GM18858 (cell line): ENCODE results near the gene CCDC195.

Experiments
- ATAC-seq: cut with Tn5 transposase; IDR thresholded peaks from one replicate; pipeline ENCODE4 v1.9.1; 2021; ENCODE audit not compliant: unreplicated experiment

The CCDC195 gene, protein sequence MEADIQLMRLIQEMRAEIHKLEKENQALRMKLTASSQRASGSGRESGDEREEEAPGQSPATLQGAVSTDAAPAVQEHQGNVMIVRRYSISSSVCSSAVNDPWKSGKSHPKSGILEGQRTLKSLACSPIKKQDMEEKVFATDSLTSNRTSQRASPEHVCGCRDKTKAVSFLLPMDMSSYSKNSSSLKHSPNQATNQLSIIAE

DNA sequence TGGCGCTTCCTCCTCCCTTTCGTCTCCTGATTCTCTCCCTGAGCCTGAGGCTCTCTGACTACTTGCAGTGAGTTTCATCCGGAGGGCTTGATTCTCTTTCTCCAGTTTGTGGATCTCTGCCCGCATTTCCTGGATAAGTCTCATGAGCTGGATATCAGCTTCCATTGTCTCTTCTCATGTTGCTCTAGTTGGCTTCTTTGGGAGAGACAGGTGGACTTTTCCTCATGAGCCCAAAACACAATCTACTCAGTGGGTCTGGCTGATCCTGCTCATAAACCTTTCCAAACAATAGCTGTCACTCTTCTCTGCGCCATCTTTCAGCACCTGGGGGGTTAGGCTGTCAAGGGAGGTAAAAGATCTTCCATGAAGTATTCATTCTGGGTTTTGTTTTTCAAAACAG lies at the start of gene CCDC195:
Gene CCDC195, minus strand, starts transcription at position 165 of the 400 bp plus-strand sequence. Its CDS starts 0 bp downstream, at position 165.
- ATAC-seq, result no peak

DNA sequence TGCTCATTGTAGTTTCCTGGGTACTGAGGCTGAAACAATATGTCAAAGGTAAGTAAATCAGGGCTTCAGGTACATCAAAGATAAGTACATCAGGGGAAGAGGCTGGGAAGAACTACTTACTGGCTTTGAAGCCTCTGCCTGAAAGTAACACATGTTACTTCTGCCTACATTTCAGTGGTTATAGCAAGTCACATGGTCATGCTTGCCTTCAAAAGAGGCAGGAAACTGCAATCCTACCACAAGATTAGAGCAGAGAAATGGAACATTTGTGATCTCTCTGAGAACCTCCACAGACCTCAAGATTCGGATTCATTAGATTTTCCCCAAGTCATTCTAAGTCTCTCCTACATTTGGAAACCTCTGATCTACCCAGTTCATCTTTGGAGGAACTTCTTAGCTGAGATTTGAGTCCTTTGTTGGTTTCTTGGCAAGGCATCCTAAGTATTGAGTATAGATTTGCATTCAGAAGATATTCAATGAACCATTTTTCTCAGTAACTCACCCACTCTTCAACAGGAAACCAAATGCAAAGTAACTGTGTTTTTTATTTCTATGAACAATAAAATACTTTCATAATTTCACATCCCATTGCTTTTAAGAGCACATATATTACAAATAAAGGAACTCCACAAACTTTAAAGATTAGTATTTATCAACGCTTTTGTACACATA lies 48.5 kb upstream of the CCDC195 start:
- ATAC-seq, result peak; percentile 64

DNA sequence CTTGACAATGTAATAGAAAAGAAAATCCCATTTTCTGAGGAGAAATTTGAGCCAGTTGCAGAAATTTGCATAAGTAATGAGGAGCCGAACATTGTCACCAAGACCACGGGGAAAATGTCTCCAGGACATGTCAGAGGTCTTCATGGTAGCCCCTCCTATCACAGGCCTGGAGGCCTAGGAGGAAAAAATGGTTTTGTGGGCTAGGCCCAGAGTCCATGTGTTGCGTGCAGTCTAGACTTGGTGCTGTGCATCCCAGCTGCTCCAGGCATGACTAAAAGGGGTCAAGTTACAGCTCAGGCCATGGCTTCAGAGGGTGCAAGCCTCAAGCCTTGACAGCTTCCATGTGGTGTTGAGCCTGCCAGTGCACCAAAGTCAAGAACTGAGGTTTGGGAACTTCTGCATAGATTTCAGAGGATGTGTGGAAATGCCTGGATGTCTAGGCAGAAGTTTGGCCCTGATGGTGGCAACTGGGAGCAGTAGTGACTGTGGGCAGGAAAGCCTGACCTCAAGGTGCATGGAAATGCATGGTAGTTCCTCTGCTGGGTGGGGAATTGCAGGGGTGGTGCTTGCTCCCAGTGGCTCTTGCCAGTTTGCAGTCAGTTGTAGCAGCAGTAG lies 41.9 kb upstream of the CCDC195 start:
- no peak for ATAC-seq

DNA sequence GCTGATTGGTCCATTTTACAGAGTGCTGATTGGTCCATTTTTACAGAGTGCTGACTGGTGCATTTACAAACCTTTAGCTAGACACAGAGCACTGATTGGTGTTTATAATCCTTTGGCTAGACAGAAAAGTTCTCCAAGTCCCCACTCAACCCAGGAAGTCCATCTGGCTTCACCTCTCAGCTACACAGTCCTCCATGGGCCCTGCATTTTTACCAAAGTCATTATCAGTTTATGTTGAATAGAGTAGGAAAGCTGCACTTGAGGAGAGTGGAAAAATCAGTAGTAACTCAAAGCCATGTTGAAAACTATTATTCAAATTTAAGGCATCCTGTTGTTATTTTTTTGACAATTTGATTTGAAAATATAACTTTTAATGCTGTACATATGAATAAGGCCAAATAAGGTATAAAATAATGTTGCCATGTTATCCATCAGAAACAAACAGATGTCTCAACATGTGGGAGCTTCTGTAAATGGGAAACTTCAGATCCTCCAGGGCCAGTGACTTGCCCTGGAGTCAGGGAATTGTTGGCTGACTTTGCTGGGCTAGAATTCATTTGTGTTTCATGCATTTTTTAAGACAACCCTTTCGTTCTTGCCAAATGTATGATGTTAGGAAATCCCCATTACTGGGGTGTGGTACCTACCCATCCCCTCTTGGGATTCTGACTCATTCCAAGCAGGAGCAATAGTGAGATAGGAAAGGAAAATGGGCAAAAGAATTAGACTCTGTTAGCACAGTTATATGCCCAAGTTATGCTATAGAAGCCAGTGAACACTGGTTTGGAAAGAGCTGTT lies 37.8 kb upstream of the CCDC195 start:
- ATAC-seq, result no peak

DNA sequence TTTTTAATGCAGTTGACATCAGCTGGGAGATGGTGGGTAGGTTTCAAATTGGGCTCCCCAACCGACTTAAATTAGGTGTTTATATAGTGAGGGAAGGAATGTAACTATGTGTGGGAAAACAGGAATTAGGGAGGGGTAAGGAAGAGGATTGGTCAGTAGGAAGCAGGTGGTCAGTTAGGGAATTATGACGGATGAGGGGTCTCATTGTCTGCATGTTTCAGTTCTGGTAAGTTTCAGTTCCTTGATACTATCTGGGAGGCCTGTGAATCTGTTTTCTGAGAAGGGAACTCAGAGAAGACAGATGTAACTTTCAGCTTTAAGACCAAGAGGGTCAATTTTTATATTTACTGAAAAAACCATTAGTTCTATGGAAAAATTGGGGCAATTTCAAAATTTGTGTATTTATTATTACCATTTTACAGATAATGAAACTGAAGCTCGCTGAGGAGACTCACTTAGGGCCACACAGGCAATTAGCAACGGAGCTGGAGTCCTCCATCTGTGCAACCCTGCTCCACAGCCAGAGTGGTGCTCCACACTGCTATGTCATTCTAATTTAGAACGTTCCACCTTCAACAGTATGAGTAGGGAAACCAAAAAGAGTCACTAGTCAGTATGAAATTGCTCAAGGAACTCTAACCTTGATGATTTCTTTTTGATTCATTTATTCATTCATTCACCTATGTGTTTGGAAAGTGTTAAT lies 36.0 kb upstream of the CCDC195 start:
- ATAC-seq, result peak; percentile 62

DNA sequence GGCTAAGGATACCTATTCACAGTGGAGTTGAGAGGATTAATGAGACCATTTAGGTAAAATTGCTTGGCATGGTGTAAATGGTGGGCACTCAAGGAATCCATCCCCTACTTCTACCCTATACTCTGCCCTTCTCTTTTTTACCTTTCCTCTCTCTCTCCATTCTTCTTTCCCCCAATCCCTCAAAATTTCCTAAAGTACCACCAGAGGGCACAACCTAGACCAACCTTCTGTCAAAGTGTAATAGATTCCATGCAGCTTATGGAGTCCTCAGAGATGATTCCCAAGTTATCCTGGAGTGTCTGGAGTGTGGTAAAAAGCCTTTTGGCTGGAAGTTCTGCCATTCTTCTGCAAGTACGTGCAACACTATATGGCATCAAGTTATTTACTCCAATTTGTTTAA lies 33.0 kb upstream of the CCDC195 start:
- no peak for ATAC-seq

DNA sequence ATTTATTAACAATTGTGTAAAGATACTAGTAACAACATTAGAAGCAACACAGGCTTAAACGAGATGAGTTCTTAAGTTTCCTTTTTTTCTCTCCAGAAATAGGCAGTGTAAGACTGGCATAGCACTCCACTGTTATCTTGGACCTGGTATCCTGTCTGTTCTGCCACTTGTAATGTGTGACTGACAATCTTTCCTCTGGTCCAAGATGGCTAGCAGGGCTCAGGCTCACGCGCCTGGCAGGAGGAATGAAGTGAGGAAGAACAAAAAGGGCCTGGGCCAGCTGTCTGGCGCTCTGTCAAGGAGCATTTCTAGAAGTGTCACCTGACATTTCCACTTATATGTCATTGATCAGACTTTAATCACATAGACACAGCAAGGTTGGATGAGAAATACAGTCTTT lies 31.6 kb upstream of the CCDC195 start:
- no peak for ATAC-seq

DNA sequence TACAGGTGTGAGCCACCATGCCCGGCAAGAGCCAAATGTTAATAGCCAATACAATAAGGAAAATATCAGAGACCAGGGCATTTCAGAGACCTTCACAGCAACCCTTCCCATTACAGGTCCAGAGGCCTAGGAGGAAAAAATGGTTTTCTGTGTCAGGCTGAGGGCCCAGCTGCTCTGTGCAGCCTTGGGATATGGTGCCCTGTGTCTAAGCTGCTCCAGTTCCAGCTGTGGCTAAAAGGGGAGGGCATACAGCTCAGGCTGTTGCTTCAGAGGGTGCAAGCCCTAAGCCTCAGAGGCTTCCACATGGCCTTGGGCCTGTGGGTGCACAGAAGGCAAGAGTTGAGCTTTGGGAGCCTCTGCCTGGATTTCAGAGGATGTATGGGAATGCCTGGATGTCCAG lies 20.1 kb upstream of the CCDC195 start:
- ATAC-seq, result no peak

DNA sequence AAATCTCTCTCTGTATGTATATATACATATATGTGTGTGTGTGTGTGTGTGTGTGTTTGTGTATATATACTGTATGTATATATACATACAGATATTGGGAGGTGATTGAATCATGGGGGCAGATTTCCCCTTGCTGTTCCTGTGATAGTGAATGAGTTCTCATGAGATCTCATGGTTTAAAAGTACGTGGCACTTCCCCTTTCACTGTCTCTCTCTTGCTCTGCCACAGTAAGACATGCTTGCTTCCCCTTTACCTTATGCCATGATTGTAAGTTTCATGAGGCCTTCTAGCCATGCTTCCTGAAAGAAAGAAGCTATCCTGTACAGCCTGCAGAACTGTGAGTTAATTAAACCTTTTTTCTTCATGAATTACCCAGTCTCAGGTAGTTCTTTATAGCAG lies 18.8 kb upstream of the CCDC195 start:
- no peak for ATAC-seq

DNA sequence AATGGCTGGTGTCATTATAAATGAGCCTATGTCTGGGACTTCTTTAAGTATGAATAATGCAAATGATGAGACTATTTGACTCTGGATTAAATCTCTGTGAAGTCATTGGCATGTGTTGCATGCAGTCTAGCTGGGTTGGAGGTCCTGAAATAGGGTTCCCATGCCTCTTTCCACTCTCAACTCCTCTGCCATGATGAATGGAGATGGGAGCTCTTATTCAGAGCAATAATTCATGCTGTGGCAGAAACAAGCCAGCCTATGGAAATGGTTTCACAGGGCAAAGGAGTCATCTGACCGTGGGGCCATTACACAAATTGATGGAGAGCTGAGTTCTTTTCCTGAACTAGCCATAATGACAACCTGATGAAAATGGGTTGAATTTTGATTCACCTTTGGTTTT lies 15.5 kb upstream of the CCDC195 start:
- ATAC-seq, result no peak

DNA sequence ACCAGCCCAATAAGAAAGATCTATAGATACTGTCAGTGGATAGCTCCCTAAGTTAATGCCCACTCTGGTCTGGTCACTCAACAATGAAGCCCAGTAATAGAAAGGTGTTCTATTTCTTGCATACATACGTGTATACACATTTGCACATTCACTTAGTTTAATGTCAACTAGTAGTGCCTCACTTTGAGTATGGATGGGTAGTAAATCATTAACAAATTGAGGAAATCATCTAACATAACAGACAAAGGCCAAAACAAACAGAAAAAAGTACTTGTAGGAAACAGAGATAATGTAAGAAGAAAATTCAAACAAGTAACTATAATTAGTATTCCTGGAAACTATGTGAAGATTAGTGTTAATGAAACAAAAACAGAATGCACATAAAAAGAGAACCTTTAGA lies 13.3 kb upstream of the CCDC195 start:
- no peak for ATAC-seq

DNA sequence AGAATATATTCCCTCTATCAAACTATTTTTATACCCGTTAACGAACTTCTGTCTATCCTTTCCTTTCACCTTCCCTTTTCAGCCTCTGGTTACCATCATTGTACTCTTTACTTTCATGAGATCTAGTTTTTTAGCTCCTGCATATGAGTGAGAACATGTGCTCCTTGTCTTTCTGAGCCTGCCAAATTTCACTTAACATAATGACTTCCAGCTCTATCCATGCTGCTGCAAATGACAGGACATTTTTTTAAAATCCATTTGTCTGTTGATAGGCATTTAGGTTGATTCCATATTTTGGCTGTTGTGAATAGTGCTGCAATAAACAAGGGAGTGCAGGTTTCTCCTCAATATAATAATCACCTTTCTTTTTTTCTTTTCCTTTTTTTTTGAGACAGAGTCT lies 8.2 kb upstream of the CCDC195 start:
- ATAC-seq, result no peak

DNA sequence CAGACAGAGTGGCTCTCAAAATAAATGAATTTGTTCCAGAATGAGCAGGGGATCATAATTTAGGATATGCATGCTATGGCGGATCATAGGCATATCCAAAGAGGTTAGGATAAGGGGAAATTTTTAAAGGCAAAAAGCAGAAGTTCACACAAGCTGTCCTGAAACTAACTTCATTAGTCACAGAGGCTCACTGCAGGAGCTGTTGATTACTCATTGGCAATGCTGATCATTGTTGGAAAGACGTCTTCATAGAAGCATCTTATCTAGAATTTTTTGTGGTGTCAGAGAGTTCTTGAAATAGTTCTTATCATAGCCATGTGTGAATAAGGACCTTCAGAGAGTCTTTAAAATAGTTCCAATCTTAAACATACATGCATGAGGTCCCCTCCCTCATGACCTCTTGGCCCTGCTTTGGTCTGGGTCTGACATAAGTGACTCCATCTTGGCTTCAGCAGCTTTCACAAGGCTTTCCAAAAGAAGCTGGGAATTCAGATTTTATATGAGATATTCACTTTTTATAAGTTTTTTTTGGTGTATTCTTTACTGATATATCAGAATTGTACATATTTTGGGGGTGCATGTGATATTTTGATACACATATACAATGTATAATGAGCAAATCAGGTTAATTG lies 7.5 kb upstream of the CCDC195 start:
- ATAC-seq, result no peak

DNA sequence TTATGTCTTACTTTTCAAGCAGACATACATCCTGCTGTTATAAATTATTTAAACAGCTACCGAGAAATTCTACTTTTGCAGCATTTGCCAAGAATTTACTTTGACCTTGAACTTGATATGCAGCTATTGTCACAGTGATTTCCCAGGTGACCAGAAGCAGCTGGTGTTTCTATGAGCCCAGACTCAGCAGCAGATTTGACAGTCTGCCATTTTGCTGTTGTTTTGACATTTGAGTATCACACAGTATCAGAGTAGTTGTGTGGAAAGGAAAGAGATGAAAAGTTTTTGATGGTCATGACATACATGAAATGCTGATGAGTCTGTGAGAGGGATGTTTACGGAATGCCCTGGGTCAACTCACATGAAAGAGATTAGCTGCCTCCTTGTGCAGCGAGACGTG lies 6.6 kb upstream of the CCDC195 start:
- no peak for ATAC-seq

DNA sequence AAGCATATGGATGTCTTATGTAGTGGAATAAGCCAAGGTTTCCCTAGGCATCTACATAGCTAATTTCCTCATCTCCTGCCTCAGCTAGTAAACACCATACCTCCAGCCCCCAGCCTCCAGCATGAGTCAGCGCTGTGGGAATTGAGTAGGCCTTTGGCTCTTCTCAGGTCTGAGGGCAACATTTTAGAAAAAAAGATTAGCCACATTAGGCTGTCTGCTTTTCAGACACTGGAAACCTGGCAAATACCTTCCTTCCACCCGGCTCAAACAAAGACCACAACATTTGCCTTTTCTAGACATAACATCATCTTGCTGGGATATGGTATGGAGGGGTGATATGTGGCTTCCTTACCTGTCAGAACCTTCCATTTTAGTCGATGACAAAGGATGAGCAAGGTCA lies 6.1 kb upstream of the CCDC195 start:
- ATAC-seq, result no peak

DNA sequence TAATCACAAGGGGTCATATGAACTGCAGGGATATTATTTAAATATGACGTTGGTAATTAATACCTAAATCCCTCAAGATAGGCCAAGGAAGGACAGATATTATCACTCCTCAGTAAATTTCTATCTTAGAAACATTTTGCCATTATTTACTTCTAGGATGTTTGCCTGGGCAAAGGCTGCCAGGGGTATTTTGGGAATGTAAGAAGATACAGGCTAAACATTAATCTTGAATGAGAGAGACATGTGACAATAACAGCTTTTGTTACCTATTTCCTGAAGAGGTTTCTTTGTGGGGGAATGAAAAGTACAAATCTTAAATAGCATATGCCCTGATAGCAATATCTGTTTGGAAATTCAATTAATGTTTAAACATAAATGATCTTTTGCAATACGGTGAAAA lies 756 bp upstream of the CCDC195 start:
- no peak for ATAC-seq

DNA sequence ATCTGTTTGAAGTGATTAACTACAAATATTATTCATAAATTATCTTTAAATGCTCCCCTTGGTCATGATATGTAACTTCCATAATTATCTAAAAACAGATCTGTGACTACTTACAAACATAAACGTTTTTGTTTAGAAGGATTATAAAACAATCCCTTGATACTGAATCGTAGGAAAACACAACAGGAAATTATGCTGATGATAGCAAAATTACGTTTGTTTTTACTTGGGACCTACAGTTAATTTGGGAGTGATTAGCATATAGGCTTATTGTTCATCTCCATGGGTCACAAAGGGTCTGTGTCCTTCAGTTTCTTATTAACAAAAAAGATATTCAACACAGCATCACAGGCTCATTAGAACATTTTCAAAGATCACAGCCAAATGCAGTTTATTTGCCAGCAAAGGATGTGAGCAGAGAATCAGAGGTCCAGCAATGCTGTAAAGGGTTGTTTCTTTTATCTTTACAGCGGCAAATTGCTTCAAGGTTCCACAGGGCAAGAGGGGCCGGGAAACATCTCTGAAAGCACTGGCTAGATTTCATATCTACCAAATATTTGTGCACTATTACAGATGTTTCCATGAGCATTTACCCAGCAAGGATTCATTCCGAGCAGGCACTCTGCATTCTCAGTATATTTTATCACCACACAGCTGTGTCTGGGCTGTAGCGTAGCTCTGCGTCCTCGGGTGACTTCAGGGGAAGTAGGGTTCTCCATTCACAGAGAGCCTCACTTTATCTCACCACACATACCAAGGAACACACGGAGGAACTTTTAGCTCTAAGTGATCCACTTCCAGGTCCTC lies 4.1 kb downstream of the CCDC195 start:
- ATAC-seq, result no peak

DNA sequence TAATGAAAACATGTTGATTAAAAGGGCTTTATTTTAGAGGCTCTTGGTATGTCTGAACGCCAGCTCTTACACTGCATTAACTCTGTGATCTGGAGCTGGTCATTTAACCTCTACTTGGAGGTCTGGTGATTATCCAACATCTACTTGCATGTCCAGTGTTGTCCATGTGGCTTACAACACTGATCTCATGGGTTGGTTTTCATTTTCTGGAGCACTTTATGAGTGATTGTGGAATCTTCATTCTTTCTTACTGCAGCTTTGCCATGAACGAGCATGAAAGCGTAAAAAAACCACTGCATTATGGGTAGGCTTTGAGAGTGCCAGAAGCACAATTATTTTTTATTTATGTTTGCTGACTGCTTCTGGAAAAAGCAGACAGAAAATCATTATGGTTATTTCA lies 4.8 kb downstream of the CCDC195 start:
- no peak for ATAC-seq

DNA sequence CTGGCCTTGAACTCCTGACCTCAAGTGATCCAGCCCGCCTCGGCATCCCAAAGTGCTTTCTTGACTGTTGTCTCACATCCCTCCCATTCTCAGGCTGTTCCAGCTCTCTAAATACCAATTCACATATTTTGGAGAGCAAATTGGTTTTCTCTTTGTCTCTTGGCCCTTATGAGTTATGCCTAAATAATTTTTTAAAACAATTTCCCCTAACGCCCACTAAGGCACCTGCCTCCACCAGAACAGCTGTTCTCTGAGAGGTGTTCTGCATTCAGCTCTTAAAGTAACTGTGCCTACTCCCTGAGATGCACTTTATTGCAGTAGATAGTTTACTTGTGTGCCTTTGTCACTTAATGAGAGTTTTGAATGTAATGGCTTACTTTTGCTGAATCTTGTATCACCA lies 6.9 kb downstream of the CCDC195 start:
- no peak for ATAC-seq

DNA sequence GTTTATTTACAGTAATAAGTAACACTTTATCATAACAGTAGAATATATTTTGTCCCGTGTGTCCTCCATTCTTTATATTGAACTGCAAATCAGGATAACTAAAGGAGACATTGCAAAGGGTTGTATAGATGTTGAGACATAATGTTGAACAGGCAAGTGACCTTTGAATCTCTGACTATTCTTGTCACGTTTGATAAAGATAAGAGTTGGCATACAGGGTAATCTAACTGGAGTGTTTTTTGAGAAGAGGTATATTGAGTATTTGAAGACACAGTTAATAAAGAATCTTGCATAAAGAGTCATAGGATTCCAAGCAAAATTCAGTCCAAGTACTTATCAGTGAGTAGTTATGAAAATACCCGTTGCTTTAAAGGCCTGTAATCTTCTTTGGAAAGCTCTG lies 21.7 kb downstream of the CCDC195 start:
- ATAC-seq, result no peak
